ENCODE results near the gene AP3M1.

The AP3M1 gene

DNA sequence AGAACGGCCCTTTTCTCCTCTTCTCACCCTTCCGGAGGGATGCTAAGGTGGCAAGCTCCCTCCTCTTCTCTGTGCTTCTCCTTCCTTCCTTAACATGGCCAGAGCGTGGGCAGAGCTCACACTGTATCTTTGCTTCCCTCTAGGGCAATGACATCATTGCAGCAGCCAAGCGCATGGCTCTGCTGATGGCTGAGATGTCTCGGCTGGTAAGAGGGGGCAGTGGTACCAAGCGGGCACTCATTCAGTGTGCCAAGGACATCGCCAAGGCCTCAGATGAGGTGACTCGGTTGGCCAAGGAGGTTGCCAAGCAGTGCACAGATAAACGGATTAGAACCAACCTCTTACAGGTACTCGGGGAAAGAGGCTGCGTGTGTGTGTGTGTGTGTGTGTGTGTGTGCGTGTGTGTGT is 36.6 kb downstream of the AP3M1 start:
- DNase-seq (ENCODE audit: low spot score) = no peak

DNA sequence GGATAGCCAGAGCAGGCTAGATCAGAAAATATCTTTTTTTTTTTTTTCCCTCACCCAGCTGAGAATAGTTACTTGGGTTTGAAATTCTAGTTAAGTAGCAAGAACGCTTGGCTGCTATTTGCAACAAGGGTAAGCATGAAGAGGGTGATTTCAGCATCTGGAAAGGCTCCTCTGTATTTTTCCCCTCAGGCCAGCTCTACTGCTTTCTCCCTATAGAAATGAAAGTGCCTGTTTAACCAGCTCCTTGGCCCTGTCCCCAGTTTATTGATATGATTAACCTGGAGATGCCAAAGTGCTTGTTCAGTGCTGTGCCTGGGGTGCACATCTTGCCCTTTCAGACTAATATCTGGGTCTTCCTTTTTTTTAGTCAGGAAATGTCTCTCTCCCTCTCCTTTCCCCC is 37.1 kb downstream of the AP3M1 start:
- peak; percentile 73 for DNase-seq (ENCODE audit: low spot score)

DNA sequence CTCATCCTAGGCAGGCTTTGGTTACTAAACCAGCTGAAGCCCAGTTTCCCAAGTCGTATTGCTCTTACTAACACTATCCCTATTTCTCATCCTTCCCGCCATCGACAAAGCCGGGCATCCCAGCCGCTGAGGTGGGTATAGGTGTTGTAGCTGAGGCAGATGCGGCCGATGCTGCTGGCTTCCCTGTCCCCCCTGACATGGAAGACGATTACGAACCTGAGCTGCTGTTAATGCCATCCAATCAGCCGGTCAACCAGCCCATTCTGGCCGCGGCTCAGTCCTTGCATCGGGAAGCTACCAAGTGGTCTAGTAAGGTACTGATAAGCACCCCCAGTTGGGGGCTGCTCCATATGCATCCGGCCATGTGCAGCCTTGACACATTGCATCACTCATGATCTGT is 38.8 kb downstream of the AP3M1 start:
- DNase-seq (ENCODE audit: low spot score) = no peak

DNA sequence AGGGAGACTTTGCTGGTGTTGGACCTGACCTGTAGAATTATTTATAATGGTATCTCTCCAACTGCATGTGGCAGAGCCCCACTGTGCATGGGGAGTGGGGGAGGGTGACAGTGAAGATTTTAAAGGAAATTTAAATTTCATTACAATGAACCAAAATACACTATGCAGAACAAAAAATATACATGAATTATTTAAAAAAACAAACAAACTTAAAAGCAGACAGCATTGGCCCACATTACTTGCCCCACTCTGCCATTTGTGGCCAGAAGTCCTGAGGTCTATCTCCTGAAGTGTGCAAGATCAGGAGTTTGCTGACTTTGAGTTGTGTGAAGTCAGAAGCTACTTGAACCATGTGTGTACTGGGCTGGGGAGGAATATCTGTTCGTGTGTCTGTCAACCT is 40.5 kb downstream of the AP3M1 start:
- no peak for DNase-seq (ENCODE audit: low spot score)

DNA sequence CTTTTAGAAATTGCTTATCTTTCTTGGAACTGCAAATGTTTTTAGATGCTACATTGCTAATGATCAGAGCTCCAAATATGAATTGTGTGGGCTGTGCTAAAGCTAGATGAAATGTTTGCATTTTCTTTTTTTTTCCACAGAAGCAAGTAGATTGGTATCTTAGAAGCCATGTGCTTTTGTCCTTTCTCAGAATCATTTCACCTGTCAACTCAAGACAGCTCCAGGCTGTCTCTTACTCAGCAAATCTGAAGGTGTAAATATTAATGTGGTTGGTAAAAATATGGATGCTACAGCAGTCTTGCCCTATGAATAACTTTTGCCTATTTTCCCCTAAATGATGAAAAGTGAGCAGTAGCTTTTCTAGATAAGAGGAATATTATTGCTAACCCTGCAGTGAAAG is 41.2 kb downstream of the AP3M1 start:
- no peak for DNase-seq (ENCODE audit: low spot score)

DNA sequence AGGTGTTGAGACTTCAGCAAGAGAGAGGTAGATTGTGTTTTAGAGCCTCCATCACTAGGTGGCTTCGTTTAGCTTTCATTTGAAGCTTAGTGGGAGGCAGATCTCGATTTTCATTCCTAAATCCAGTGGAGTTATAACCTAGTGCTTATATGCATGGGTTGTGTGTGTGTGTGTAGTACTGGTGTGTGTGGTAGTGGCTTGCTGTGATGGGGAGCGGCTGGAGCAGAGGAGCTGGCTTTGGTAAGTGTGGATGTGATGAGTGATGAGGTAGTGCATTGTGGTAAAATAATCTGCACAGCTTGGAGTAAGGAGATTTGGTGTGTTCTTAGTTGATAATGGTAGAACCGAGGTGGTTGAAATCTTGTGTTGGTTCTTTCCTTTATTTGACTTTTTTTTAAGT is 43.2 kb downstream of the AP3M1 start:
- no peak for DNase-seq (ENCODE audit: low spot score)

DNA sequence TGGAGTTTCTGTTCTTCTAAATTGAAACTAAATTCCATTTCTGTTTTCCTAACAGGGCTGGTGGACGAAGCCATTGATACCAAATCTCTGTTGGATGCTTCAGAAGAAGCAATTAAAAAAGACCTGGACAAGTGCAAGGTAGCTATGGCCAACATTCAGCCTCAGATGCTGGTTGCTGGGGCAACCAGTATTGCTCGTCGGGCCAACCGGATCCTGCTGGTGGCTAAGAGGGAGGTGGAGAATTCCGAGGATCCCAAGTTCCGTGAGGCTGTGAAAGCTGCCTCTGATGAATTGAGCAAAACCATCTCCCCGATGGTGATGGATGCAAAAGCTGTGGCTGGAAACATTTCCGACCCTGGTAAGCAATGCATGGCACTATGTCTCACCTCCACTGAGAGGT is 45.6 kb downstream of the AP3M1 start:
- DNase-seq (ENCODE audit: low spot score) = no peak

DNA sequence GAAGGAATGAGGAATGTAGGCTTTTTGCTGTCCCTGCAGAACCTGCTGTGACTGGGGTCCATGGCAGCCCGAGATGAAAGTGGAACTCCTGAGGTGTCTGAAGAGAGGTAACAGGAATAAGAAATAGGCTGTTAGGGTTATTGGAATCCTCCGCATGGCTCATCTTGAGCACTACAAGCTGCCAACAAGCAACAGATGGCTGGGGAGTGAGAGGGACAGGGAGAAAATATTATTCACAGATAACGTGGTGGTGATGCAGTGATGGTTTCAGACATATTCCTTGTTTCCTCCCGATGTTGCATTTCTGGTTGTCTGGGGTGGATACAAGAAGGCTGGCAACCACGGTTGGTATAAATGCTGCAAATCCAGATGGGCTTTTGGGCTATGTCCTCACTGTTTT is 46.1 kb downstream of the AP3M1 start:
- DNase-seq (ENCODE audit: low spot score) = no peak

DNA sequence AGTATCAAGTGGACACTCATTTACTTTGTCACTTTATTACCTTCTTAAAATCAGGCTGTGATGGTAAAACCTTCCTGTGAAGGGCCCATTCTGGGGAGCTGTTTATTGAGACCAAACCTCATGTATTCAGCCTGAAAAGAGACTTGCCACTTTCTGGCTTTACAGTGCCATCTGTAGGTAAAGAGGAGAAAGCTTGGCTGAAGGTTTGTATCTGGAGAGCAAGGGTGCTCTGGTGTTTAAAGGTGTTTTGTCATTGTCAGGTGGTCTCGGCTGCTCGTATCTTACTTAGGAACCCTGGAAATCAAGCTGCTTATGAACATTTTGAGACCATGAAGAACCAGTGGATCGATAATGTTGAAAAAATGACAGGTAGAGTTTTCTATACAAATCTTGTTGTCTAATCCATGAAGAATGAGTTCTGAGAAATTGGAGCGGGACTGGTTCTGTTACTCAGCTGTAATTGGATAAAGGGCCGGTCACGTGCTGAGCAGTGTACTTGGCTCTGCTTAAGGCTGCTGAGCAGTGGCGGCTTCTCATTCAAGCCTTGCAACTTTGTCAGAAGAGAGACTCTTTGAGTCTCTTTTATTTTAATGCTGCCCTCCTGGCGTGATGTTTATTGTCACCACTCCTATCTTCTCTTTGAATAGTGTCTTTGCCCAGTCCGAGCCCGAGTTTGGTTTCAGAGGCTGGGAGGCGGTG is 46.9 kb downstream of the AP3M1 start:
- peak; percentile 38 for DNase-seq (ENCODE audit: low spot score)

DNA sequence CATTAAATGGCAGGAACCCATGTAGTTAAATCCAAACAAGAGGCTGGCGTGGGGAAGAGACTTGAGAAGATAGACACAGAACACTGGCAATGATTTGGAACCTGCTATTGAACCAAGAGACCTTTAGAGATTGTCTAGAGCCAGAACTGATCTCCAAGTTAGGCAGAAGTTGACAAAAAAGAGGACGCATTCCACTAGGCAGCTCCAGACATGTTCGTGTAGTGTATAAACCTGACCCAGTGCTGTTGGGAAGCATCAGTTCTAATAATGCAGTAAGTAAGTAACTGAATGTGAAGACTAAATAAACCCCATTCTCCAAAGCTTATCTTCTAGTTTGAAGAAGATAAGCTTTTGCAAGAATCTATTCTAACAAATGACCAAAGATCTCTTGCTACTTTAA is 50.8 kb downstream of the AP3M1 start:
- no peak for DNase-seq (ENCODE audit: low spot score)

DNA sequence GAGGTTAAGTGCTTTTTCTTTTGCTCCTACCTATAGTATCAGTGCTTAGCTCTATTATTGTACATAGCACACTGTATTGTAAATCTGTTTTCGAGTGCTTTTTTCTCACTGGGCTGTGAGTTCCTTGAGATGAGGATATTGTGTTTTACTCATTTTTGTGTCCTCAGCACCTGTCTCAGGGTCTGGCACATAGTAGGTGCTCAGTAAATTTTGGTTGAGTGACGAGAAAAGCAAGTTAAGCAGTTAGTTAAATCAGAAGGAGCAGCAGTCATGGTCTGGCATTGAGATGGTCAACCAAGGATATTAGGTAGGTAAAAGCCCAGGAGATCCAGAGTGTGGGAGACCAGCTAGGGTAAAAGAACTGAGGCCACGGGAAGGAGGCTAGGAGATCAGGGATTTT is 51.2 kb downstream of the AP3M1 start:
- no peak for DNase-seq (ENCODE audit: low spot score)

DNA sequence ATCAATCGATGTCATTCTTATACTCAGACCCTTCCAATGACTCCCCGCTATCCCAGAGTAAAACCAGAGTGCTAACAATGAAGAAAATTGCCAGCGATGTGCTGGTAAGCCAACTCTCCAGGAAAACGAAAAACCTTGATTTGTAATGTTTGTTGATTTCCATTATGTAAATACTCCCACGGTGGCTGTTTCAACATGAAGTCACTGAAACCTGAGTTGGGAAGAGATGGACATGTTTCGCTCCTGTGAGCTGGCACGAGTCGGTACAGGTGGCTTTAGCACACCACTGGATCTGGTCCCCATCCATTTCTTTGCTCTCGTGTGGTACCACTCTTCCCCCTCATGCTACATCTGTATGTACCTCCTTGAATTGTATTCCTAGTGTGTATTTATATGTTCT is 52.9 kb downstream of the AP3M1 start:
- no peak for DNase-seq (ENCODE audit: low spot score)

DNA sequence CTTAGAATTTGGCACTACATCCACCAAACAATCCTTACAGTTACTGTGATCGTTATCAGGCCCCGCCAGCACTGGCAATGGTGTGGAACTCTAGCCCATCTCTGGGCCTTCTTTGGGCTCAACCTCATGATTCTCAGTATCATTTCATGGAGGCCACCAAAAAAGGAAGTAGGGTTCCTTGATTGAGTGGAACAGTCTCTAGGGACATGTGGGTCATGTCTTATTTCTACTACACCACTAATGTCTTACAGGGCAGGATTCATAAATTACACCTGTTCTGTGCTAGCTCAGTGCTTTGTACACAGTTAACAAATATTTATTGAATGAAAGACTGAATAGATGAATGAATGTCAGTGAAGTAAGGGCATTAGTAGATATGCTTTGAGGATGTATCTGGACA is 53.9 kb downstream of the AP3M1 start:
- no peak for DNase-seq (ENCODE audit: low spot score)

DNA sequence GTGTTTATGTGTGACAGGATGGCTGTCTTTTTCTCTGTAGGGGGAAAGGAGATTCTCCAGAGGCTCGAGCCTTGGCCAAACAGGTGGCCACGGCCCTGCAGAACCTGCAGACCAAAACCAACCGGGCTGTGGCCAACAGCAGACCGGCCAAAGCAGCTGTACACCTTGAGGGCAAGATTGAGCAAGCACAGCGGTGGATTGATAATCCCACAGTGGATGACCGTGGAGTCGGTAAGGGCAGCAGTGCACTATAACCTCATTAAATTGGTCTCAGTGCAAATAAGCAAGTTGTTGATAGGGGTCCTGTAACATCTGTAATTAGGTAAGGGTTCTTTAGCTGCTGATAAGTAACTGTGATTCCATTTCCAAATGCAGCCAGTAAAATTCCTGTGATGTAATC is 56.4 kb downstream of the AP3M1 start:
- no peak for DNase-seq (ENCODE audit: low spot score)

DNA sequence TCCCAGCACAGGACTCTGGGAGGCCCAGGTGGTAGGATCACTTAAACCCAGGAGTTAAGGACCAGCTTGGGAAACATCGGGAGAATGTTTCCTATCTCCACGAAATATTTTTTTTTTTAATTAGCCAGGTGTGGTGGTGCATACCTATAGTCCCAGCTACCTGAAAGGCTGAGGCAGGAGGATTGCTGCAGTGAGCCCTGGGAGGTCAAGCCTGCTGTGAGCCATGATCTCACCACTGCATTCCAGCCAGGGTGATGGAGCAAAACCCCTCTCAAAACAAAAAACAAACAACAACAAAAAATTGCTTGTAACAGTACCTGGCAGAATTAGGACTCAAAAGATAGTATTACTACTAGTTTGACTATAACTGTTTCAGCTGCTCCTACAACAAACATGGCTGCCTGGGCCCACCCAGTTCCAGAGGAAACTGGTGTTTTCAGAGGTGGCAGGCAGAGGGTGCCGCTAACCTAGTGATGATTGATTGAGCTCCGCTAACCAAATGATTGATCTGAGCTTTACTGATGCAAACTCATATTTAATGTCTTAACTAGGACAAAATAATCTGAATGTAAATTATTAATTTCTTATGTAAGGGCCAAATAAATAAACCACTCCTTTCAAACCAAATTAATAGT is 57.0 kb downstream of the AP3M1 start:
- DNase-seq (ENCODE audit: low spot score) = no peak

DNA sequence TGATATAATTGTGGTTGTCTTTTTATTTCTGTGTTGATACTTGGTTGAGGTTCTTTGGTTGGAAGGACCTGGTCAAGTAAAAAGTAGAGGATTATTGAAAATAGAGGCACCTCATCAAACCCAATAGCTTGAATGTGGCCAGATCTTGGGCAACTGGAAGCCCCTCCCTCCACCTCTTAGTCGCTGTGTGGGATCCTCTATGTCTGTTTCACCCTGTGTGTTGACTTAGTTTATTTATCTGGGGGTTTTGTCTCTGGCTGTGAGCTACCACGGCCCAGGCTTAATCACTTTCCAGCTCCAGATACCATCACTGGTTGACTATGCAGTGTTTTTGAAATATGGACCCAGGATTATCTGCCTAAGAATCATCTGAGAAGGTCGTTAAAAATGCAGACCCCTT is 58.3 kb downstream of the AP3M1 start:
- DNase-seq (ENCODE audit: low spot score) = no peak

DNA sequence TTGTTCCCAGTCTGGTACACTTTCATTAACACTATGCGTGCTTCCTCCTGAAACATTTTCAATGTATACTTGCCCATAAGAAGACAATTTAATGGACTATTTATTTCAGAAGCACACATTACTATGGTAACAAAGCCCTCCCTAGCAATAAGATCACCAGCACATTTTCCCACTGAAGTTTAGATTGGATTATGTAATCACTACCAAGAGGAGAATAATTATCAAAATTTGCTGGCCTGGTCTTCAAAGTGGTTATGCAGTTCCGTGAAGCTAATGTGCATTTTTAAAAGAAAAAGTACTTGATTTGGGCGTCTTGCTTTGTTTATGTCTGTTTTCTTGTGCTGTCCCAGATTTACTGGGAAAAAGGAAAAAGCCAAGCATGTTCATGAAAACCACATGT is 61.9 kb downstream of the AP3M1 start:
- no peak for DNase-seq (ENCODE audit: low spot score)

DNA sequence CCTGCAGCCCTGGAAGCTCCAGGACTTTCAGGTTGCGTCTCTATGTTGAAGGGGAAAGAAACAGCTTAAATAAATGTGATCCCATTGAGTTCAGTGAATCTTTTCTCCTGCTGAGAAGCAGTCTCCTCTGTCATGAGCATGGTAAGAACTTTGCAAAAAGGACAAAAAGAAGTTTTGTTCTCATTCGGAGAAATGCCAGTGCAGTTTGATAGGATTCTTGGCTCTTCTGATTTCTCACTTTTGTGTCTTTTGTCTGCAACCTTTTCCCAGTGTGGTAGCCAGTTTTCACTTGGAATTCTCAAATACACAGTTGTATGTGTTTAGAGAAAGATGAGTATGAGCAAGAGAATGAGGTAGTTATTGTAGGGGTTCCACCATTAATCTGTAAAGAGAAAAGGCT is 64.3 kb downstream of the AP3M1 start:
- DNase-seq (ENCODE audit: low spot score) = no peak

DNA sequence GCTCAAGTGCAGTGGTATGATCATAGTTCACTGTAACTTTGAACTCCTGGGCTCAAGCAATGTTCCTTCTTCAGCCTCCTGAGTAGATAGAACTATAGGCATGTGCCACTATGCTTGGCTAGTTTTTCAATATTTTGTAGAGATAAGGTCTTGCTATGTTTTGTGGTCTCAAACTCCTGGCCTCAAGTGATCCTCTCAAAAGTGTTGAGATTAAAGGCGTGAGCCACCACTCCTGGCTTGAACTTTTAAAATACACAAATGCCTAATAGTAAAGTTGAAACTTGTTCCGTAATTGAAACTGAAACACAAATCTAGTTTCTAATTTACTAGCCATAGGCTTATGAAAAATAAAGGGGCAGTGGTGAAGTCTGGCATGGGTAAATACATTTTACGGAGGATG is 65.7 kb downstream of the AP3M1 start:
- no peak for DNase-seq (ENCODE audit: low spot score)

DNA sequence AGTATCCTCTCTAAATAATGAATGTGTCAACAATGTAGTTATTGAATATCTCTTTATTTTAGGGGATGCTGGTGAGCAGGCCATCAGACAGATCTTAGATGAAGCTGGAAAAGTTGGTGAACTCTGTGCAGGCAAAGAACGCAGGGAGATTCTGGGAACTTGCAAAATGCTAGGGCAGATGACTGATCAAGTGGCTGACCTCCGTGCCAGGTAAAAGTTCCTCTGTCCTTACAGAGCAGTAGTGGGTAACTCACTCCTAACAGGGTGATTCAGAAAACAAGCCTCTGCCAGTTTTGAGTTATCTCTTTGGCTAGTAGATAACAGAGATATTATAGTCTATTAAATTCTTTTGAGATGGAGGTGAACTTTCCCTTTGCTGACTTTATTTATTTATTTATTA is 67.3 kb downstream of the AP3M1 start:
- no peak for DNase-seq (ENCODE audit: low spot score)

DNA sequence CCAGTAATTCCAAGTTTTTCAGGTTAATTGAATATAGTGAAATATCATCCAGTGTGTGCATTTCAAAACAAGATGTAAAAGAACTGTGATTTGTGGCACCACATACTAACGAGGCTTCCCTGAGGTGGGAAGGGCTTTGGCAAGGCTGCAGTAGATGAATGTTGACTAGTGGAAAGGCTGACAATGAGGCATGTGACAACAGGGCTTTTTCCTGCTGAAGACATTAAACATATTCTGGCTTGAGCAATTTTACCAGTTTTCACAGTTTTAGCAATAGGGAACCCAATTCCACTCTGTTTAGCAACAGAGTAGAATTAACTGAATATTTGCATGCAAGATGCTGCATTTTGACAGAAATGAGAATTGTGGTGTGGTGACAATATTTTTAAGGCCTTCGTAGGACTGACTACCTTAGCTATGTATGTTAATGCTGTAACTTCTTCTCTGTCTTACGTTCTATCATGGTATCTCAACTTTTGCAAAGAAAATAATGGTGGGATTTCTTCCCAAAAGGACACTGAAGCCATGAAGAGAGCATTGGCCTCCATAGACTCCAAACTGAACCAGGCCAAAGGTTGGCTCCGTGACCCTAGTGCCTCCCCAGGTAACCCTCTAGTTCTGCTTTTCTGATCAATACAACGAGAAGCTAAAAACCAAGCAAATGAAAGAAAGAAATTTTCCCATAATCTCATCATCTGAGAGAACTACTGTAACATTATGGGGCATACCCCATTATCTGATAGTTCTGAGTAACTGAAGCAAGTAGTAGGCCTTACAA is 68.5 kb downstream of the AP3M1 start:
- DNase-seq (ENCODE audit: low spot score) = no peak

DNA sequence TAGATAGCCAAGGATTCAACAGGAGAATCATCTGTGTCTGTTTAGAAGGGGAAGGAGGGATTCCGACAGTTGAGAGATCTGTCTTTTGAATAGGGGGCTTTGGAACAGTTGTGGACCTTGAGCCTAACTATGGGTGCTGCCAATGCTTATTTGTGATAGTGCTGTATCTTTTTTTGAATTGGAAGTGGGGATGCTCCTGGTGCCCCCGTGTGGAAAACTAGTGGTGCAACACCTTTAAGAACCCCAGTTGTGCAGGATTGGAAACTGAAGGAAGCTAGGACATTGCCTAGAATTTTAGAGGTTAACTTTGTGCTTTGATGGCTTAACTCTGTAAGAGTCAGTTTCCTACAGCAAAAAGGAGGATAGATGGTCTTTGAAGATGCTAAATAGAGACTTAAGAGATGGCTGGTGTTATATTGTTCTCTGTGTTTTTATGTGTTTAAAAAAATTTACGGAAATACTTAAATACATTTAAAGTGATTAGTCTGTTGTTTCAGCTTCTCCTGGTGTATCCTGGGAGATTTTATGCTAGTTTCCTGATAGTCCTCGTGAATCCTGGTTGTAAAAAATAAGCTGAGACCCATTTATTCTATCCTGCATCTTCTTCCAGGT is 69.3 kb downstream of the AP3M1 start:
- peak; percentile 72 for DNase-seq (ENCODE audit: low spot score)
